Non-pigmented ciliary epithelial cell (primary cell): Measurements from ENCODE around the gene CCDC148.

Experiments used
- DNase-seq: peaks from one replicate; pipeline ENCODE4 v3.0.0-alpha.2; 2010; ENCODE audit warnings: low read depth

CCDC148 gene

DNA sequence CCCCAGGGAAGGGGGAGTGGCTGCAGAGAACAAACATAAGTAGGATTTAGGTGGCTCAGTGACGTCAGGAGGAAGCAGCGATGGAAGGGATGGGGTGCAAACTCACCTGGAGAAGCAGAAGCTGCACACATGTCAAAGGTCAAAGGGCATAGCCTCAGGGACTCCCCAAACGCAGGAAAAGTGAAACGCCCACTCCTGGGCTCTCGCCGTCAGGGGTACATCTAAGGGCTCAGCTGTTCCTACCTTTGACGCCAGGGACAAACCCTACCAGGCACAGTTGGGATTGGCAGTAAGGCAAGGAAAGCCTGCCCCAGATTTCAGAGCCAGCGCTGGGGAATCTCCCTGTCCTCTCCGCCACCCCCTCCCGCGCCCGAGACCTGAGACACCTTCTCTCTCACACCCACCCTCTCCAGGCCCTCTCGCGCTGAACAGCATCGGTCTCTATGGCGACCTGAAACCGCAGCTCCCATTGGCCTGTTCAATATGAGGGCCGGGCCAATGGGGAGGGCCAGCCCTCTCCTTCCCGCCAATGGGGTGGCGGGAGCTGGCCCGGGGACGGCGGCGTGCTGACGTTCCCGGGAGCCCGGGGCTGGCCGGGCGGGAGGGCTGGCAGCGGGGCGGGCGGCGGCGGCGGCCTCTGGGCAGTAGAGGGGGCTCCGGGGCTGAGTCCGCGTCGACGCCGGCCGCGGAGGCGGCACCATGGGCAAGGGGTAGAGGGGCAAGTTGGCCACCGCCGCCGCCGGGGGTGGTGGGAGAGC, at the start of gene CCDC148, which contains the start of gene PKP4:
Gene CCDC148, minus strand, starts transcription at position 445 of the 758 bp plus-strand sequence. Its CDS starts 314 bp downstream, at position 131.
Gene PKP4, plus strand, starts transcription at position 644 of the 758 bp plus-strand sequence. CDS start 76,233 bp downstream, outside the sequence.
- peak; percentile 62 for DNase-seq

DNA sequence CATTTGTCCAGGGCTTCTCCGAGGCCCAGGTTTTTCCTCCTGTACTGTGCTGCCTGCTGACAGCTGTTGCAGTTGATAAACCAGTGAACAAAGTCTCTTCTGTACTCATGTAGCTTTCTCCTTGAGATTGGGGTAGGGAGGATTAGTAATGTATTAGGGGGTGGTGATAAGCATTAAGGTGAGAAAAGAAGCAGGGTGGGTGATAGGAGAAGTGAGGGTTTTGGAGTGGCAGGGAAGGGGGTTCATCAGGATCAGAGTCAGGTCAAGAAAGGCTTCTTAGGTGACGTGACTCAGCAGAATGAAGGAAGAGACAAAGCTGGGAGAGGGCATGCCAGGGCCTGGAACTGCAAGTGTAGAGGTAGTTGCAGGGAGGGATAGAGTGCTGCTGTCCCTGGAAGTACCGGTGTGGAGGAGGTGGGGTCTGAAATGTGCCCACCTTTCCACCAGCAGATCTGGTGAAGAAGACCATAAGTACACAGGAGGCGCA, 48.9 kb upstream of the CCDC148 start:
- DNase-seq = no peak

DNA sequence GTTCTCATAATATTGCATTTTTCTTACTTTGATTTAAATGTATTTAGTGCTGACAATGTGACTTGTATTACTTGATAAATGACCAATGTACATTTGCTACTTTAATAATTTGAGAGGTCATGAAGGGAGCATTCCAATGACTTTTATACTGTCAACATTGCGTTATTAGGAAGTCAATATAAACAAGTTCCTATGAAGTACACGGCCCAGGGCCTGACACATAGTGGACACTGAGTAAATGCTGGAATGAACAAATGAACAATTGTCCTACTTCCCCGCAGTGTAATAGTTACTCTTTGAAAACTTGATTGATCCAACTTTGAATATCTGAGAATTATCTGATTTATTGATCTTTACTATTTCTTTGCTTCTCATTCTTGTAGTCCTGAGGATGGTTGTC, 47.5 kb upstream of the CCDC148 start:
- DNase-seq = no peak

DNA sequence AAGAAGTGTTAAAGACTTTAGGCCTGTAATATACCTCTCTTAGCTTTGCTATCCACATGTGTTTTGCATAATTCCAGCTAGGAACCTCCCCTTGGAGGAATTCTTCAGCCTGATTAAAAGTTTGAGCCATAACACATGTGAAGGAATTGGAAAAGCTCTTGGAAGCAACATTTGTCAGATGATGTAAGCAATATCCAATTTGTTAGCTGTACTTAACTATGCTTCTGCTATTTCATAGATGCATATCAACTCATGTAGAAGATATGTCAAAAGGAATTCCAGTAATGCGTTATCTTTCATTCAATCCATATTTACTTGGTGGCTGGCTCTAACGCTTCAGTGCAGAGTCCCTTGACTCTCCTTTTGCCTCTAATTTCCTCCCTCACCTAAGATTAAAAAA, 46.4 kb upstream of the CCDC148 start:
- DNase-seq = peak; percentile 68

DNA sequence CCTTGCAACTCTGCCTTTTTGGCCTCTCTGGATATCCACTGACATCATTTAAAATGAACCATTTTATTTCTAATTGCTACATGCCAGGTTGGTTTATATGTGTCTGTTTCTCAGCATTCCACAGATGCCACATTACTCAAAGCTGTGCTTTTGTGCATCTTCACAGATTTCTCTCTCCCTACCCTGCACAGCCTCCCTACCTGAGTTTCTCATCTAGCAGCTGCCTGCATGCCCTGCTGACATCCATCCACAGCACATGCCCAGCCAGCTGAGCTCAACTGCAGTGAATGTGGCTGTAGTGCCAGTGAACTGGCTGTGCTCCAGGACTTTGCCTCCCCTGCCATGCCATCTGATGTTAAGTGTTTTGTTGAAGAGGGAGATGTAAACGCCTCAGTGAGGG, 44.7 kb upstream of the CCDC148 start:
- no peak for DNase-seq

DNA sequence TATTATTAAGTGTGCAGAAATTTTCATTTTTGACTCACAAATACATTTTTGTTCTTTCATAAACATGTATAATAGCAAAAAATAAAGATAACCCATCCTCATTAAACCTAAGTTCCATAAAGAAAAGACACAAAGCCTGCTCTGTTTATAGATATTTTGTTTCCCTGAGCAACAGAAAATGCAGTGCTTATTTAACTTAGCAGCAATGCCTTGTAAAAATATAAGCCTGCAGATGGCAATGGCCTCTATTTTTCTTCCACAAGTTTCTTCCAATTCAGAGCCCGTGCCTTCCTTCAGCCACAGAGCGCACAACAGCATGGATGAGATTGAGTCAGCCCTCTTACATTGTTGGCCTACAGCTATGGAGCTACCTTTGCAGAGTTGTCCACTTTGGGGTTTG, 43.8 kb upstream of the CCDC148 start:
- no peak for DNase-seq

DNA sequence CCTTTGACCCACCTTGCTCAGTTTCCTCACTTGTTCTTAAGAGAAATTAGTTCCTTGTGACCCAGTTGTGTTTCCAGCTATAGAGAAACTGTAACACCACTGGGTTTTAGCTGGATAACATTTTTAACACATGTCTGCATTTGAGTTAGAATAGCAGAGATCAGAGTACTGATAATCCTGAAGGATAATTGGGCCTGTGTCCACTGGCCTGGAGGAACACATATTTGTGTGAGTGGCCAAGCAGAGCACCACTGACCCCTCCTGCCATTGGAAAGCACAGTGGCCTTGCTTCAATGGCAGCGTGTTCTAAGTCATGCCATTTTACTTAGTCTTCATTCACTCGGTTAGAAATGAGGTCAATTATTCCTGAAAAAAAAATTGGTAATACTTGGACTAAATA, 42.8 kb upstream of the CCDC148 start:
- DNase-seq = no peak

DNA sequence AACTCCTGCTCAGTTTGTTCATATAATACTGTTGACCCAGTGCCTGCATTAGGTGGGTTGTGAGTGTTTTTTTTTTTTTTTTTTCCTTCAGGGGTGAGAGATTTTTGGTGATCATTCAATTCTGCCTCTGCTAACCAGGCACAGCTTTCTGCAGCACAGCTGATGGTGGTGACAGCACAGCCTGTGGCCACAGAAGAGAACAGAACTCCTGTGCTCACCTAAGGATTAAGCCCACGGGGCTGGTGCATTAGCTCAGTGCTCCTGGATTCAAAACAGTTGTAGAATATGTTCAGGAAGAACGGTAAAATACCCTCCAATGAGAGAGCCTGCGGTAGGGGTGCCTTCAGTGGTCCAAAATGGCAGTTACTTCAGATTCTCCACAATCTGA, 42.2 kb upstream of the CCDC148 start:
- DNase-seq = no peak

DNA sequence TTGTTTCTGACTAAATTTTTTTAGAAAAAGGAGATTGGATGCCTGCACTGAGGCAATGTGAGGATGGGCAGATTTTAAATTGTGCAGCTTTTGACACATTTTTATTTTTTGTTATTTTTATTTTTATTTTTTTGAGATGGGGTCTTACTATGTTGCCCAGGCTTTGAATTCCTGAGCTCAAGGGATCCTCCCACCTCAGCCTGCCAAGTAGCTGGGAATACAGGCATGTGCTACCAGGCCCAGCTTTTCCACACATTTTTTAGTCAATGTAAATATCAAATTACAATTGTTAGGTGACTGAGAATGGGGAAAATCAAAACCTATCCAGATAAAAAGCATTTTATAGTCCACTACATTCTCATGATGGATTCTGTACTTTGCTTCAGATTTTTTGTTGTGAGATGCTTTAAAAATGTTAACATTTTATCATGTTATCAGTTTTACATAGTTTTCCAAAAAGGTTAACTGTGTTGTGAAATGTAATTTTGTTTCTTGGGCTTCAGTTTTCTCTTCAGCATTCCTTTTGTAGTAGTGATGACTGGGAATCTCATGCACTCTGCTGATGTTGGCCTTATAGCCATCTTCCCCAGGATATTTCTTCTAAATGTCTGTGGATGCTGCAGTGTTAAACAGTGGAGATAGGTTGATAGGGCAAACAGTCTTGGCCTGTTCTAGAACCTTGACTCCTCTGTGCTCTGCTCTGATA, 41.6 kb upstream of the CCDC148 start:
- DNase-seq = no peak

DNA sequence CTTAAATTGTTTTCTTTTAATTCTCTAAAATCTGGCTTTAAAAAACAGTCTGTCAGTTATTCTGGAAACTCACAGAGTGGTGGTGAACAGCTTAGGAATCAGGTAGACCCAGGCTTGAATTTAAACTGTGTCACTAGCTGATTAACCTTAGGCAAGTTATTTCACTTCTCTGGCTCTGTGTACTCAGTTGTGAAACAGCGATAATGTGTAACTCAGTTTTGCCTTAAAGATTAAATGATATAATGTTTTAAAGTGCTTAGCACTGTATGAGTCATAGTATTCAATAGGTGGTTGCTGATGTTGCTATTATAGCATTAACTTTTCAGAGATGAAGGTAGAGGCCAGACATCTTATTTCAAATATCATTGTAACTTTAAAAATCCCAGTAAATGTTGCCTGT, 40.9 kb upstream of the CCDC148 start:
- no peak for DNase-seq

DNA sequence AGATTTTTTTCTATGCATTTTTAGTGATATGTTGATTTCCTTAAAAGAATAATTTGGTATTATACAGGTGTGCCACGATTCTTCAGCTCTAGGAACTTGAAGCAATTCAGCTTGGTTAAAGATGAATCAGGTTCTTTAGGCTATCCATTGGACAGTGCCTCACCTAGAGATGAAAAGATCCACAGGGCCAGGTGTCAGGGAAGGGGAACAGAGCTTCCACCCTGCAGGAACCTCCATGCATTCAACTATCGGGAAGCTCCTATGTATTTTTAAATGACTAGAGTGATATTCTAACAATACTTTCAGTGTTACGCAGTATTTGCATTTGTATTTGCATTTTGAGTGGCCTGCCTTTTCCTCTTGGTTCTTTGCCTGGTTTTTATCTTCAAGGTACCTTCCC, 40.4 kb upstream of the CCDC148 start:
- DNase-seq = no peak

DNA sequence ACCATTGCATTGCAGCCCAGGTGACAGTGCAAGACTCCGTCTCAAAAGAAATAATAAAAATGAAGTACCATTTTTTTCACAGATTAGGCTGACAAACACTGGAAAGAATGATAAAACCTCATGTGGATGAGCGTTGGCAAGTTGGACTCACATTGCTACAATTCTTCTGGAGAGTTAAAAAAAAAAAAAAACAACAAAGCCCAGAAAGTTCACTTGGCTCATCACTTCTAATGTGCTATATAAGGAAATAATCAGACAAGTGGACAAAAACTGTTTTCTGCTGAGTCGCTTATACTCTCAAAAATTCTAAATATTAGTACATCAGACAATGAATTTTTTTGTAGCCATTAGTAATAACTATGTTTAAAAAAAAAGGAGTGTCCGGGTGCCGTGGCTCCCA, 38.6 kb upstream of the CCDC148 start:
- peak; percentile 67 for DNase-seq

DNA sequence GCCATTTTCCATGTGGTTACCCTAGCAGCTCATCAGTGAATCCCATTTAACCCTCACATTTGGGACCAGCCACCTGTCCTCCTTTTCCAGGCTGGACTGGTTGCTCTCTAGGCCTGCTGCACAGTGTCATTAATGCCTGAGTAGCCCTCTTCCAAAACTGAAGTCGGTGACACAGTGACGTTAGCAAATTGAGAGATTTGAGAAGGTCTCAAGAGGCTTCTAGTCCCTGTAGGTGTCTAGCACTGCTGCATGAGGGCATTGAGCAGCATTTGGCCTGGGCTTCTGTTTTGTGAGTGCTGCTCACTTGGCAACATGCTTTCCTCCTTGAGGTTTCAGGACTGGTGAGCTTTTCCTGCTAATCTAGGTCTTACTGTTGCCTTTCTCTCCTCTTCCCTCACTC, 36.9 kb upstream of the CCDC148 start:
- DNase-seq = no peak

DNA sequence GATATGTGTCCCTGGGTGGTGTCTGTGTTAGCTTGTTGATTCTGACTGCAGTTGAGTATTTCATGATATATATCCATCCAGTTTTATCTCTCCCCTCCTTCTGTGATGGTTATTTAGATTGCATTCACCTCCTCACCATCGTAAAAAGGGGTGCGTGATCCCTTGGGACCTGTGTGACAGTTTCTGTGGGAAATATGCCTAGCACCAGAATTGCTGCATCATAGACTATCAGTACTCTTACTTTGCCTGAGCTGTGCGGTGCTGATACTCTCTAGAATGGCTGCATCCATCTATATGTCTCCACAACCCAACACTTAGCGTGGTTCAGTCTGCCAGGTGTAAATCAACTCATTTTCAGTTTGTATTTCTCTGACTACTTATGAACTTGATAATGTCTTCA, 34.5 kb upstream of the CCDC148 start:
- no peak for DNase-seq

DNA sequence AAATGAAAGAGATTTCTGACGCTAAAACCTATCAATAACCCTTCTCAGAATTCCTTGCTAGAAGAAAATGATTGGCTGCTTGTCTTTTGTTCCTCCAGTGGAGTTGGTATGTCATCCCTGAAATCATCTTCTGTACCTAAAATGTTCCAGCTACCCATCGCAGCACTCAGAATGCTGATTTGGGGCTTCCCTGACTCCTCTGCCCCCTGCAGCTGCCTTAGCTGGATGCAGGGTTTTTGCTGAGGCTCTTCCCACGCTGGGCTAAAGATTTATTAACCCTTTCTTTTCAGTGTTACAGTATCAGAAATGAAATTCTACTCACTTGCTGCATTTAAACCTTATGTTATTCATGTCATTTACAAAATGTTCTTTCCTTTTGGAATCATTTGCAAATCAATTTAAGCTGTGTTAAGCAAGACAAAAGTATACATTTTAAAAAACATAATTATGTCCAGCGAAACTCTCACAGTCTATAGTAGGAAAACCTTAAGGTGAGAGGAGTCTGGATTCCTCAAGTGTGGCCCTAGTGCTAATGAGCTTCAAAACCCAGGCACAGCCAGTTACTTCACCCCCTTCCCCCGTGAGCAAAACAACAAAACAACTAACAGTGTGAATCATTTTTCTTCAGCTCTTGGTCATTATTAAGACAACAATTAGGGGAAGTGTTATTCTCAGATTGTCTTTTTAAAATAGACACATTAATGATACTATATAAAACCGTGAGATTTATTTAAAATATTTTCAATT, 33.0 kb upstream of the CCDC148 start:
- DNase-seq = no peak

DNA sequence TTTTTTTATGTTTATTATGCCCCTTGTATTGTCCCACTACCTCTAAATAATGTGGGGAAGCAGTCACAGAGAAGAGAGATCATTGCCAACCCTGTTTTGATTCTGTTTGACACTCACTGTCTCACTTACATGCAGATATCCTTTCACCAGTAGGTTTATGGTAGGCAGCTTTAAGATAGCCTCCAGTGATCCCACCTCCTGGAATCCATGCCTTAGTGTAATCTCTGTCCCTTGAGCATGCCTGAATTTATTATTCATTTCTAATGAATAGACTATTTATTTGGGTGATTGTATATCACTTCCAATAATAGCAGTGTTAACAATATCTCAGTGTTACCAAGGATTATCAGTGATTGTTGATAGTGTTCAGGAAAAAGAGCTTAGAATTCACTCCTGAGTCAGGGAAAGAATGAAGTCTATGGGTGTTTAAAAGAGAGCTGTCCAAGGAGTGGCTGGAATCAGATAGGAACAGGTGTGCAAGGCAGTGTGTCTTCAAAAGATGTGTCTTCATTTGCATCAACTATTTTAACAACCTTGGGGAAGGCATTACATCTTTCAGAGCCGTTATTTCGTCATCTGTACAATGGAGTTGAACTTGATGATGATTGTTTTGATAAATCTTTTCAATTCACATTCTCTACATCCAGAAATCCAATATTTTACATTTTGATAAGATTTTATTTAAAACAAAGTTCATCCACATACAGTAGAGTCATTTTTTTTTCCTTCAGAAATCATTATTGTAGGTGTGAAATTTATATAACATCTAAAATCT, 32.1 kb upstream of the CCDC148 start:
- no peak for DNase-seq

DNA sequence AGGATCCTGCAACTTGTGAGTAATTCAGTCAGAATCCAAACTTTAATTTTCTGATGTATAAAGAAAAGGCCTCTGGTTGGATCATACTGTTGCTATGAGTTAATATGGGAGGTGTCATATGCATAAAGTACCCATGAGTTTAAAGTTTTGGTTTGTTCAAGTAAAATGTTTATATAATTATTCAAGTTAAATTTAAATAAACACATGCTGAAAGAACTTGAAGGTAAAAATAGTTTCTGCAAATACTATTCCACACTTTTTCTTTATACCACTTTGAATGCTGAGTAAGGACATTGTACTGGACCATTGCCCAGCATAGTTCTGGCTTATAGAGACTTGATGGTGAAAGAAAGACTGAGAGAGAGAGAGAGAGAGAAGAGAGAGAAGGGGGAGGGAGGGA, 30.9 kb upstream of the CCDC148 start:
- DNase-seq = no peak

DNA sequence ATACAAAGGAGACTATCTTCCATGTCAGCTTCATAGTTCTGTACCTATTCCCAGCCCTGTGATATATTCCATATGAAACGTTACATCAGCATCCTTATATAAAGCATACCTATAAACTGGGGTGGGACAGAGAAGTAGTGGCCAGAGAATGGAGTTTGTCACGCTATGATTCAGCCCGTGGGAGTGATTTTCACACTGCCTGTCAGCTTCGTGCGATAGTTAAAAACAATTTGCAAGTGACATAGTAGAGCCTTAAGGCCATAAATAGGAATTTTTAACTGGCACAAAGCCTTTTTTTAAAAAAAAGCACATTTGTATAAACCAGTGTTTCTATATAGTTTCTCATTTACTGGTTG, 30.4 kb upstream of the CCDC148 start:
- DNase-seq = no peak

DNA sequence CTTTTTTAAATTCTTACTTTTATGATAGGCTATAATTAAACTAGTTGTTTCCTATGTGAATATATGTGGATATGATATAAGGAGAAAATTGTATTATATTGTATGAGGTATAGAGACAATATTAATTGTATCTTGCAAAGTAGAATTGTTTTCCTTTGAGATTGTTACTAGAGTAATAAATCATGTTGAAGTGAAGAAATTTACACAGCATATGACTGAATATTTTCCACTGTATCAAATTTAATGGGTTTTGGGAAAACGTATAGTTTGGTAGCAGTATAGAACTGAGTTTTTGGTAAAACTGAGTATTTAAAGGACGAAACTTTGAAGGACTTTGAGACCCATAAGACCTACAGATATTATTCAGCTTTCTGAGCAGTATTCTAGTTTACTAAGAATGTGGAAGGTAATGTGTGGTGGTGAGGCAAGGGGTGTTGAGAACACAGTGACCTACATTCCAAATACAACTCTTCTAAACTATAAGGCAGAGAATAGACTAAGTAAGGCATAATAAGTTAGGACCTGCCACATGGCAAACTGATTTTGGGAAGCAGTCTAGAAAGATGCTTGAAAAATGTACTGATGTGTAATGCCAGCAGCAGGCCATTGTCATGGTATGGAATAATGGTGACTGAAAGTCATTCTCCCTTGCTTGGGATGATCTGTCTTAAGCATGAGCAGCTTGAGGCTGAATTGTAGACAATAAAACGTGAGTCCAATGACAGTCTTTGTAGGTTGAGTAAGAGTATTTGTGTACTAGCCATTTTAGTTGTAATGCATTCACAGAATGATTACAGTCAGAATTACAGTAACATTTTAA, 29.8 kb upstream of the CCDC148 start:
- no peak for DNase-seq

DNA sequence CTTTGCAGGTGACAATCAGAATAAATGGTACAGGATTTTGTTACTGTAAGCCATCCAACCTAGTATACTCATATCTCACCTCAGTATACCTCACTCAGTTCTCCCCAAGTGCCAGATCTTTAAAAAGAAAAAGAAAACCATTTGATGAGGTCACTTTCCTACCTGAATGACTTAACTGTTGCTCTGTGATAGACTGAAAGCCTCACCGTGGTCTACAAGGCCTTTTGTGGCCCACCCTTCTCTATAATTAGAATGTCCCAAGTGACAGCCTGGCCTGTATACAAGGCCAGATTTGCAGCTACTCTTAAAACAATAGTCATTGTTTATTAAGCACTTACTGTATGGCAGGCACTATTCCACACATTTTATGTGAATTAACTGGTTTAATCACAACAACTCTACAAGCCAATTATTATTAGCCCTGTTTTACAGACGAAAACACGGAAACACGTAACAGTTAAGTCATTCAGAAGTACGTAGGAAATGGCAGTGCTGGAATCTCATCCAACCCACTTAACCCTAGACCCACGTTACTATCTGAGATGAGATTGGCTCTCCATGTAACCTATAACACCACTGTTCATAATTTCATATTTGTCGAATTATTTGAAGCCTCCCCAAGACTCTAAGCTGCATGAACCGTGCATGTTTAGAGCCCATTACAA, 28.5 kb upstream of the CCDC148 start:
- no peak for DNase-seq

DNA sequence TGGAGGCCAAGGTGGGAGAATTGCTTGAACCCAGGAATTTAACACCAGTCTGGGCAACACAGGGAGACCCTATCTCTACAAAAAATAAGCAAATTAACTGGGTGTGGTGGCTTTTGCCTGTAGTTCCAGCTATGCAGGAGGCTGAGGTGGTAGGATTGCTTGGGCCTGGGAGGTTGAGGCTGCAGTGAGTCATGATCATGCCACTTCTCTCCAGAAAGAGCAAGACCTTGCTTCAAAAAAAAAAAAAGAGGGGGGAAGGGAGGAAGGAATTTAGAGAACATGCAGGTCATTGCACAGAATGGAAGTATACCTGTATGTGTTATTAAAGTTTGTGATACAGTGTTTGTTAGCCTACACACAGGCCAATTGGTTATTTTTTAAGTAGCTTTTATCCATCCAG, 26.0 kb upstream of the CCDC148 start:
- DNase-seq = no peak
